ENCODE measurements around the gene GPR137.
A peak's percentile ranks its signal among the peaks of the same experiment; 100 is the strongest.

The GPR137 gene

GRCh38 chr11:64264371-64264852 is 21.2 kb upstream of the GPR137 start:
- FAIRE-seq = no peak

- no peak for FAIRE-seq
These were observed 20.2 kb upstream of the GPR137 start for GRCh38 chr11:64265176-64266160.

- no peak for FAIRE-seq
These were observed 19.3 kb upstream of the GPR137 start for GRCh38 chr11:64266339-64266738.

- FAIRE-seq = no peak
These were observed 18.3 kb upstream of the GPR137 start for GRCh38 chr11:64267207-64267945.

DNA sequence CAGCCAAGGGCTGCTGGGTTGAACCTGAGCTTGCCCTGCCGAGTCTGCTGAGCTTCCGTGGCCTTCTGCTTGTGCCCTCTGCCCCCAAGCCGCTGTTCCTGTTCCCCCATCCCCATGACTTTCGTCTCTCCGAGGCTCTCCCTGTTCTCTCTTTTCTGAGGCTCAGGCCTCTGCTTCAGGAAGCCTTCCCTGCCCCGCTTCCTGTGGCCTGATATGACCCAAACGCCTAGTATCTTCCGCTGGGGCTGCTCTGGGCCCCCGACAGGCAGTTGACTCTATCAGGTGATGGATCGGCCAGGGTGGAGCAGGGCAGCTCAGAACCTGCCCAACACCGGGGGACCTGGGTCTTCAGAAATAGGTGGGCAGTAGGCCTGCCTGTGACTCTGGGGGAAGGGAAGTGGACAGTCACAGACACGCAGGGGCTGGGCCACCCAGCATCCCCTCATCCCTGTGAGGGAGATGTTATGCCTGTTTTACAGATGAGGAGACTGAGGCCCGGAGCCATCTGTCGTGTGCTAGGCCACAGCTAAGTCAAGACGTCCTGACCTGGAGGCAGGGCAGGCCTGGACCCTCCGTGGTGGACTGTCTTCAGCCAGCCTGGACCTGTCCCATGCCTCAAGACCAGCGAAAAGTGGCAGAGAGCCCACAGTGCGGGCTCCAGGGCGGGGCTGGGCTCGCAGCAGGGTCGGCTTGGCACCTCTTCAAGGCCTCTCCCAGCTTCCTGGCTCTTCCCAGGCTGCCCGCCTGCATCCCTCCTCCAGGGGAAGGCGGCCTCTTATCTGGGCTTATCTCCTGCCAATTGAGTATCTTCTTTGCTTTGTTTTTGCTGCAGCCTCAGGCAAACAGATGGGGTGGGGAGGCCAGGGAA is 17.4 kb upstream of the GPR137 start:
- no peak for FAIRE-seq

DNA sequence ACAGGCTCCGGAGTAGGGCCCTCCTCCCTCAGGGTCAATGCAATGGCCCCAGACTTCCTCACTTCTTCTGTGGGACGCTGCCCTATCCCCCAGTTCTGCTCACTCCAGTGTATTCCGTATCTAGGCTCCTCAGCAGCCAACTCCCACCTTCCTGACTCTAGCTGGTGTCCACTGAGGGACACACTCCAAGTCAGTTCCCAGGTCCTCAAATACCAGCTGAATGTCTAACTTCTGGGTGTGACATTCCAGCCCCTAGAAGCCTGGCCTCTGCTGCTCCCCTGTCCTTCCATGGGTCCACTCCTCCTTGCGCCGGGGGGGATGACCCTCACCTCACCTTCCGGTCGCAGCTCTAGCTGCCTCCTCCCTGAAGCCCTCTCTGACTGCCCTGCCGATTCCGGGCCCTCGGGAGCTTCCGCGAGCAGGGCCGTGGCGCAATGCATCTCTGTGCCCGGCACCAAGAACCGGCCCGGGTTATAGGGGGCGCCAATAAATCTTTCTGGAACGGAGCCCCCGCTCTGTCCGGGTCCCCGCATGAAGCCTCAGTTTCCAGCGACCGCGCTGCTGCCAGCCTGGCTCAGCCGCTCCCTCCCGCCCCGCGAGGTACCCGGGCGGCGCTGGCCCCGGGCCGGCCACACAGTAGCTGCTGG is 16.6 kb upstream of the GPR137 start:
- FAIRE-seq = no peak

DNA sequence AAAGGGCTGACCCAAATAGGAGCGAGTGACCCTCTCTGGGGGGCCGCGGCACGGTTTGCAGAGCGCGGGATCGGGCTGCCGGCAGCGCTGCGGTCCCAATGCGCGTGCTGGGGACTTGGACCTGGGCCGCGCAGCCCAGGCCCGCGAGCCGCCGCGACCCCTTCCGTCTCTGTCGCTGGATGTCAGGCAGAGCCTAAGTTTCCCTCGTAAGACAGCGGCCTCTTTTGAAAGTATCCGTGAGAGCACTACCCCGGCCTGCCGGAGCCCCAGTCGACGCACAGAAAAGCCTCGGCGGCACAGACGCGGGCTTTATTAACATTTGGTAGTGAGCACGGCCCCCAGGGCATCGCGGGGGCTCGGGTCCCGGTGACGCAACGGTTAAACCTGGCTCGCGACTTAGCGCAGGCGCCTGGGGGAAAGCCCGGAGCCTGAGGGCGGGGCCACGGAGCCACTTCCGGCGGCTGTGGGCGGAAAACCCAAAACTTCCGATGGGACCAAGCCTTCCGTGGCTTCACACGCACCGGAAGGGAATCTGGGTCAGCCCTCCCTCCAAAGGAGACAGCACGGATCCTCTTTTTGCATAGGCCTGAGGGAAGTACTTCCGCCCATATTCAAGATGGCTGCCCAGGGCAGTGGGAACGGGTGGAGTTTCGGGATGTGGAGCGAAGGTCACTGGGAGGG is 16.0 kb upstream of the GPR137 start:
- peak; percentile 95 for FAIRE-seq

- FAIRE-seq = no peak
These were observed 10.4 kb upstream of the GPR137 start for GRCh38 chr11:64275031-64275800.

GRCh38 chr11:64275841-64276240 is 9.8 kb upstream of the GPR137 start:
- no peak for FAIRE-seq

GRCh38 chr11:64276653-64277431 is 8.8 kb upstream of the GPR137 start:
- no peak for FAIRE-seq

DNA sequence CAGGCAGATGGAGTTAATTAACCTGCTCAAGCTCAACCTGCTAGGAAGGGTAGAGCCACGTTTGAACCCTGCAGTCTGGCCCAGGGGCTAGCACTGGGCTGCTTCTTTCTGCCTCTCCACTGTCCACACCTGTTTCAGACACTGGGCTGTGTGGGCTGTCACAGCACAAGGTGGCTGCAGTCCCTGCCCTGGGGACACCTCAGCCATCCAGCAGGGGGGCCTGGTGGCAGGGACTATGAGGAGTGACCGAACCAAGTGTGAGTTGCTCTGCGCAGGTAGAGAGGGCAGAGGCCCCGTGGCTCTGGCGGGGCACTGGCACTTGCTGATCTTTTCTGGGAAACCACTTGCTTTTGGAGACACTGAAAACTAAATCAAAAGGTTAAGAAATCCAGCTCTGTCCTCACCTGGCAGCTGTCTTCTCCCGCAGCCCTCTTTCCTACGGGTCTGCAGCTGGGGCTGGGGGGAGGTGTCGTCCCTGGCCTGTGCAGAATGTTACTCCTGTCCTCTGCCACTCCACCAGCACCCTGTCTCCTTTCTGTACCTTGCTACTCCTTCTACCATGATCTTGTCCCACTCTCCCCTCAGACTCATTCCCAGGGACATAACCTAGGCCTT is 7.0 kb upstream of the GPR137 start:
- no peak for FAIRE-seq

- FAIRE-seq = no peak
These were observed 3.5 kb upstream of the GPR137 start for GRCh38 chr11:64281957-64282770.

DNA sequence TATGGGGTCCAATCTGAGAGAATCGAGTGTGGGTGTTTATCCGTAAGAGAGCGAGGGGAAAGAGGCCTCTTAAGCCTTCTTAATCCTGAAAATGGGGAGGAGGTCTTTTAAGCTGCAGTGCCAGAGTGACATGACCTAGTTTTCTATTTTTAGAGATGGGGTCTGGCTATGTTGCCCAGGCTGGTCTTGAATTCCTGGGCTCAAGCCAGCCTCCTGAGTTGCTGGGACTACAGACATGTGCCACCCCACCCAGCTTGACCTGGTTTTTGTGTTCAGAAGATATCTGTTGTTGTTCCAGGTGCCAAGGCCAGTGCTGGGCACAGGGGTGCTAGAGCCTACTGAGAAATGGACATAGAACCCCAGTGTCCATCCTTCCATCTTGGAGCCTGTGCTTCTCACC is 2.6 kb upstream of the GPR137 start:
- FAIRE-seq = no peak

- FAIRE-seq = peak; percentile 74
These were observed 1.3 kb upstream of the GPR137 start, which contains the start of gene BAD for GRCh38 chr11:64284048-64284961. Gene BAD (minus strand): TSS chr11:64284665. CDS start chr11:64284368, 297 bp downstream.

DNA sequence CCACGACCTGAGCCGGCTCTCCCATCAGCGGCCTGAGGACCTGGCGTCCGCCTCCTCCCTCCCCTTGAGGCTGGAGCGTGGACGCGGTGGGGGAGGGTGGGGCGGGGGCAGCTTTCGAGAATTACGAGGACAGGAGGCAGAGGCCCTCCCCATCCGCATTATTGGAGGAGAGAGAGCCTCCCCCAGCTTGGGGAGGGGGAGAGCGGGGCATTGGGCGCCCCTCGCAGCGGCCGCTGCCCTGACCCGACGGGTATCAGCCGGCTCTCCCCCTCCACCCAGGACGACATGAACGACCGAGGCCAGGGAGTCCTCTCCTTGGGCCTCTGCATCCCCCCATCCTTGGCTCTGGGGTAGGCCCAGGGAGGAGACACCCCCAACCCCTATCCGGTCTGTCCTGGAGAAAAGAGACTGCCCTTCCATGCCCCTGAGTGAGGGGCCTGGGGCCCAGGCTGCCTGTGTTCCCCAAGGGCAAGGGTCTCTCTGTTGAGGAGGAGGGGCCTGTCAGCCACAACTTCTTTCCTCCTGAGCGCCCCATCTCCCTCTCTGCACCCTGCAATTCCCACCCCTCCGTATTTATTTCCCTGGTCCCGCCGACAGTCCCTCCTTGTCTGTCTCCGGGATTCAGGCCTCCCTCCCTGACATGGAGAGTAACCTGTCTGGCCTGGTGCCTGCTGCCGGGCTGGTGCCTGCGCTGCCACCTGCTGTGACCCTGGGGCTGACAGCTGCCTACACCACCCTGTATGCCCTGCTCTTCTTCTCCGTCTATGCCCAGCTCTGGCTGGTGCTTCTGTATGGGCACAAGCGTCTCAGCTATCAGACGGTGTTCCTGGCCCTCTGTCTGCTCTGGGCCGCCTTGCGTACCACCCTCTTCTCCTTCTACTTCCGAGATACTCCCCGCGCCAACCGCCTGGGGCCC is 495 bp downstream of the GPR137 start:
- FAIRE-seq = no peak

- FAIRE-seq = no peak
These were observed 1.1 kb downstream of the GPR137 start for GRCh38 chr11:64286801-64287159.

All from endometrium (tissue), 2 donors.